Karpas-422 (cell line): ENCODE results near the gene TMEM259. TPM values are rescaled to one million over a fixed set of nuclear protein-coding genes. Genes with fewer than 3 reads are reported as not detected.
A peak's percentile ranks its signal among the peaks of the same experiment; 100 is the strongest.

Experiments used
- DNase-seq: peaks from one replicate; pipeline ENCODE4 v3.0.0-alpha.2; 2015
- H2AFZ ChIP-seq: fragments of 200-600 bp; sonication (generic); 2 replicates; pipeline ENCODE4 v1.6.1; 2014; ENCODE audit warnings: antibody characterized with exemption, low read length, mixed read lengths
- H3K27ac ChIP-seq: fragments of 200-600 bp; sonication (generic); 2 replicates; pipeline ENCODE4 v1.5.1; 2014; ENCODE audit warnings: mild to moderate bottlenecking, low read length, moderate library complexity
- H3K27me3 ChIP-seq: fragments of 200-600 bp; sonication (generic); 2 replicates; pipeline ENCODE4 v1.6.1; 2014; ENCODE audit warnings: low read length, mixed read lengths
- H3K36me3 ChIP-seq: fragments of 200-600 bp; sonication (generic); 2 replicates; pipeline ENCODE4 v1.6.1; 2014; ENCODE audit warnings: low read length, mixed read lengths; ENCODE audit not compliant: insufficient read depth
- H3K4me1 ChIP-seq: fragments of 200-600 bp; sonication (generic); 2 replicates; pipeline ENCODE4 v1.6.1; 2014; ENCODE audit warnings: mild to moderate bottlenecking, low read length, mixed read lengths
- H3K4me2 ChIP-seq: fragments of 200-600 bp; sonication (generic); 2 replicates; pipeline ENCODE4 v1.6.1; 2014; ENCODE audit warnings: low read length, low read depth, mild to moderate bottlenecking; ENCODE audit not compliant: poor library complexity, severe bottlenecking
- H3K4me3 ChIP-seq: fragments of 200-600 bp; sonication (generic); 2 replicates; pipeline ENCODE4 v1.5.1; 2014; ENCODE audit warnings: mild to moderate bottlenecking, antibody characterized with exemption, low read length, mixed read lengths
- H3K79me2 ChIP-seq: fragments of 200-600 bp; sonication (generic); 2 replicates; pipeline ENCODE4 v1.6.1; 2014; ENCODE audit warnings: mild to moderate bottlenecking, low read length, mixed read lengths
- H3K9ac ChIP-seq: fragments of 200-600 bp; sonication (generic); 2 replicates; pipeline ENCODE4 v1.6.0; 2014; ENCODE audit warnings: low read length
- H3K9me2 ChIP-seq: fragments of 200-600 bp; sonication (generic), shearing (Covaris generic); replicated peaks from 2 replicates; pipeline ENCODE4 v1.6.0; 2014; ENCODE audit warnings: mild to moderate bottlenecking, low read length, moderate library complexity; ENCODE audit not compliant: insufficient read depth
- H3K9me3 ChIP-seq: fragments of 300-700, 200-600 bp; sonication (generic); 2 replicates; pipeline ENCODE4 v1.6.1; 2014; ENCODE audit warnings: low read length, mixed read lengths
- H4K20me1 ChIP-seq: fragments of 200-600 bp; sonication (generic); 2 replicates; pipeline ENCODE4 v1.6.1; 2014; ENCODE audit warnings: mild to moderate bottlenecking, antibody characterized with exemption, low read length, low read depth; ENCODE audit not compliant: insufficient read depth
- total RNA-seq: library from RNA; depleted of rRNA; stranded (reverse); fragments of >200 nt; shearing (Covaris generic); gene quantifications from 2 replicates; pipeline ENCODE4 v1.2.3, GENCODE V29; 2014; ENCODE audit warnings: low replicate concordance

TMEM259 gene
- total RNA-seq, 1 experiment from 2014 or later, result 133 TPM

DNA sequence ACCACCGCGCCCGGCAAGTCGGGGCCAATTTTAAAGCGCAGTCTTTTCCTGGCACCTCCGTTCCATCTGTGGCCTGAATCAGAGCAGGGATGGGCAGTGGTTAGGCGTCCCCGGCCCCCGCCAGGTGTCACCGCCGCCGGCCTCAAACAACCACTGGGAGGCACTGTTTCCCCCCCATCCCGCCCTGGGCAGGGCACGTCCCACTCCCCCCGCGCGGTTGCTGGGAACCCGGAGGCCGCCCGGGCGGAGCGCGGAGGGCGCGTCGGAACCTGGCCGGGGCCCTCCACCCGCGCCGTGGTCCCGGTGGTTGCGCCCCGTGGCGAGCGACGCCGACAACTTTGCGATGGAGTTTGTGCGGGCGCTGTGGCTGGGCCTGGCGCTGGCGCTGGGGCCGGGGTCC, 20.8 kb downstream of the TMEM259 start, which contains the start of gene GRIN3B:
TSS of gene GRIN3B (plus strand) at position 325 of the 400 bp plus-strand sequence. CDS start at position 344, 19 bp downstream.
- Histone ChIP-seq H3K9me2 (no peaks in the 10 kb centered on the region), H2AFZ (no peak within 1 kb of the TSS), H3K4me2 (no peak within 1 kb of the TSS), H3K4me3 (no peak within 1 kb of the TSS), H3K9me3 (no peaks in the 10 kb centered on the region), H3K36me3 (no peaks in the 10 kb centered on the region), H3K4me1 (no peaks in the 10 kb centered on the region), H3K27ac (no peak within 1 kb of the TSS), H3K79me2 (no peaks in the 10 kb centered on the region), H3K27me3 (no peaks in the 10 kb centered on the region), H4K20me1 (peaks cover 9% of the 10 kb centered on the region; the same call in 1 of the 2 replicates), H3K9ac (no peak within 1 kb of the TSS)
- peak; percentile 86 for DNase-seq

DNA sequence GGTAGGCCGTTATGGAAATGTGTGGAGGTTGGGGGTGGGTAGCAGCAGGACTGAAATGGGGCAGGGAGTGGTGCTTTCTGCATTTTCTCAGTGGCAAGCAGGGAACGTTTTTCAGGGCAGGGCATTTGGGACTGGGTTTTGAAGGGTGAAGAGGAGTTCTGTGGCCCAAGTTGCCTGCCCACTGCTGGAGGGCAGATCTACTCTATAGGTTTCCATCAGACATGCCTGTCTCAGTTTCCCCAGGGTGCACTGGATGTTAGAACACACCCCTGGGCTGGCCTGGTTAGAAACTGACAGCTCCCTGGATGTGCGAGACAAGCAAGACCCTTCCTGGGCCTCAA, 21.6 kb downstream of the TMEM259 start:
- no peak overlapping the region for H2AFZ ChIP-seq
- no peaks in the 10 kb centered on the region for H3K9me3 ChIP-seq
- H3K9ac ChIP-seq, result no peak overlapping the region
- H3K36me3 ChIP-seq, result no peaks in the 10 kb centered on the region
- no peaks in the 10 kb centered on the region for H3K4me1 ChIP-seq
- H3K27me3 ChIP-seq, result no peaks in the 10 kb centered on the region
- no peaks in the 10 kb centered on the region for H3K79me2 ChIP-seq
- peaks cover 13% of the 10 kb centered on the region; the same call in 1 of the 2 replicates for H4K20me1 ChIP-seq
- no peak overlapping the region for H3K4me2 ChIP-seq
- H3K27ac ChIP-seq, result no peak overlapping the region
- no peak for DNase-seq
- no peaks in the 10 kb centered on the region for H3K9me2 ChIP-seq
- H3K4me3 ChIP-seq, result no peak overlapping the region

DNA sequence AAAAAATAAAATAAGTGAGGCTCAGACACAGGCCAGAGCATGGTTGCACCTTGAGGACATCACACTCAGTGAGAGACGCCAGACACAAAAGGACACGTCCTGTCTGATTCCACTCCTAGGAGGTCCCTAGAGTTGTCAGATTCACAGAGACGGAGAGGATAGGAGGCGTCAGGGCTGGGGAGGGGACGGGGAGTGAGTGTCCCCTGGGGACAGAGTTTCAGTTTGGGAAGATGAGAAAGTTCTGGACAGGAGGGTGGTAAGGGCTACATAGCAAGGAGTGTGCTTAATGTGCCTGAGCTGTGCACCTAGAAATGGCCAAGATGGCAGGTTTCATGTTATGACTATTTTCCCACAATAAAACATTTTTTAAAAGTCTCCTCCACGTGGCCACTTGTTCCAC, 22.9 kb downstream of the TMEM259 start:
- H3K27me3 ChIP-seq, result no peaks in the 10 kb centered on the region
- no peak for DNase-seq
- H3K4me3 ChIP-seq, result no peak overlapping the region
- H3K79me2 ChIP-seq, result no peaks in the 10 kb centered on the region
- H3K27ac ChIP-seq, result no peak overlapping the region
- no peak overlapping the region for H2AFZ ChIP-seq
- H3K36me3 ChIP-seq, result 0 out of 2 replicates have a peak, but pooled peaks cover under 1% of the 10 kb centered on the region
- no peak overlapping the region for H3K9ac ChIP-seq
- H3K4me1 ChIP-seq, result no peaks in the 10 kb centered on the region
- no peaks in the 10 kb centered on the region for H3K9me3 ChIP-seq
- H3K4me2 ChIP-seq, result no peak overlapping the region
- H4K20me1 ChIP-seq, result peaks cover 15% of the 10 kb centered on the region; the same call in 1 of the 2 replicates
- no peaks in the 10 kb centered on the region for H3K9me2 ChIP-seq

DNA sequence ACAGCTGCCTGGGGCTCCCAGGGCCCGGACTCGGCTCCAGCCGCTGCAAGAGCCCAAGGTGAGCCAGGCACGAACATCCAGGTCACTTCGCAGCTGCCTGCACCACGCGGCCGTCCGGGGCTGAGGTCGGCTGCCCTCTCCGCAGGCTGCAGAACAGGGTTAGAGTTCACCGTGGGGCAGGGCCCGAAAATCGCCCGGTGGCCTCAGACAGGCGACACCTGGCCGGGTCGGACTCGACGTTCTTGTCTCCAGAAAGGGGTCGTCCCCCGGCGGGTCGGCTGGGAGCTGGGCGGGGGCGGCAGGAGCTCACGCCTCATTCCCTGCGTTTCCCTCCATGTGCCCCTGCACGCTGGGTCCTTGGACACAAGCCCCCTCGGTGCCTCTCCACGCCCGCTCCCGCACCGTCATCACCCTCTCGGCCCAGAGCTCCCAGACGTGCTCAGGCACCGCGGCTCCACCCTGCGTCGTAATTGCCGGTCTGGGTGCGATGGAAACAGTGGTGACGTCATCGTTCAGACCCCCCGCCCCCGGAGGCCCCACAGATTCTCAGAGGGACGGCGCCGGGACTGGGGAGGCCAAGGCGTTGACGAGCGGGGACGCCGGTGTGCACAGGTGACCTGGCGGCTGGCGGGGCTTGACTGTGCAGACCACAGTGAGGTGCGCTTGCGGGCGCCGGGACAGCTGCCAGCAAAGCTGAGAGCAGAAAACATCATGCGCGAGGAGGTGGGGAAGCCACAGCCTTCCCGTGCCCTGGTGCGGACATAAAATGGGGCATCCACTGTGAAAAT, 24.7 kb downstream of the TMEM259 start:
- Histone ChIP-seq H3K27me3 (no peaks in the 10 kb centered on the region), H3K9ac (no peak overlapping the region), H3K4me3 (no peak overlapping the region), H3K27ac (no peak overlapping the region), H3K36me3 (0 out of 2 replicates have a peak, but pooled peaks cover 9% of the 10 kb centered on the region), H2AFZ (no peak overlapping the region), H4K20me1 (peaks cover 21% of the 10 kb centered on the region; the same call in 1 of the 2 replicates), H3K4me1 (no peaks in the 10 kb centered on the region), H3K9me3 (no peaks in the 10 kb centered on the region), H3K79me2 (no peaks in the 10 kb centered on the region), H3K4me2 (no peak overlapping the region), H3K9me2 (no peaks in the 10 kb centered on the region)
- DNase-seq, result peak; percentile 66

DNA sequence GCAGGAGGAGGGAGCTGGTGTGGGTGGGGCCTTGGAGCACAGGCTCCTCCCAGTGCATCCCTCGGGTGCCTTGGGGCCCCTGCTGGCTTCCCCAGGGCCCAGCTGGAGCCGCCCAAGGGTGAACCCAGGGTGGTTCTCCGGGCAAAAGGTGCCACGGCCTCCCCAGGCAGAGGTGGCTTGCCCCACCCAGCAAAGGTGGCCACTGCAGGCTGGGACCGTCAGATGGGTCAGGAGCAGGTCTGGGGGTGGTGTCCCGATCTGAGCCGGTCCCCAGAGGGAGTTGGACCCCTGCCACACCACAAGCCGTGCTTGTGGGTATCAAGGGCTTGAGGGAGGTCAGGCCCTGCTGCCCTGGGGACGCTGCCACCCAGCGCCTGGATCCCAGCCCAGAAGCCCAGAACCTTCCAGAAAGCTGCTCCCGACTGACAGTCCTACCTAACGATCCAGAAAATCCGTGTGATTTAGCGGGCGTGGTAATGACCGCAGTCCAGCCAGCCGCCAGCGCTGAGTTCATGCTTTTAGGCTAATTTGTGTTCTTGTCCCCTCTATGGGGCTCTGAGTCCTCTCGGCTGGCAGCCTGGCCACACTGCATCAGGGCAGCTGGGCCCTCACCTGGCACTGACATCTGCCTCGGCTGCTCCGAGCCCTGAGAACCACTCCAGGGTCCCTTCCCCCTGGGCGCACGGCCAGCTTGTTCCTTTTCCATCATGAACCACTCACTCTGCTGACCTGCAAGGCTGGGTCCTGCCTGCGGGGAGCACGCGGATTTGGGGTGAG, 25.7 kb downstream of the TMEM259 start:
- H4K20me1 ChIP-seq, result peaks cover 22% of the 10 kb centered on the region; the same call in 1 of the 2 replicates
- H3K4me2 ChIP-seq, result no peak overlapping the region
- H3K79me2 ChIP-seq, result no peaks in the 10 kb centered on the region
- no peaks in the 10 kb centered on the region for H3K4me1 ChIP-seq
- H3K27ac ChIP-seq, result no peak overlapping the region
- H3K9ac ChIP-seq, result no peak overlapping the region
- H3K36me3 ChIP-seq, result 0 out of 2 replicates have a peak, but pooled peaks cover 15% of the 10 kb centered on the region
- no peak overlapping the region for H2AFZ ChIP-seq
- no peak overlapping the region for H3K4me3 ChIP-seq
- H3K27me3 ChIP-seq, result no peaks in the 10 kb centered on the region
- no peaks in the 10 kb centered on the region; the same call in 1 of the 2 replicates for H3K9me3 ChIP-seq
- no peak for DNase-seq
- no peaks in the 10 kb centered on the region for H3K9me2 ChIP-seq

DNA sequence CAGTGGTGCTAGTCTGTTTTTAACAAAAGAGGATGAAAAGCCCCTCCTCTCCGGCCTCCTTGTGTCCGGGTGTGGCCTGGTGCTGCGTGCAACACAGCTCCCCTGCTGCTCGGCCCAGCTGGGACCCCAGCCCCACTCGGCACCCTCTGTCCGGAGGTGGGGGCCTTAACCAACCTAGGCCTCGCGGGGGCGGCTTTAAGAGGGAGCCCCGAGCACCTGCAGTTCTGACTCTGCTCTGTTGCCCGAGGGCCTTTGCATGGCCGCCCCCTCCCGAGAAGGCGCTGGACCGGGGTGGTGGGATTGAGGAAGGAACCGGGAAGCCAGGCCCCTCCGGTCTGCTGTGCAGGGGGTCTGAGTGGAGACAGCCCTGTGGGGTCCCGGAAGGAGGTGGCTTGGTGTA, 26.4 kb downstream of the TMEM259 start:
- peaks cover 22% of the 10 kb centered on the region; the same call in 1 of the 2 replicates for H4K20me1 ChIP-seq
- H3K79me2 ChIP-seq, result no peaks in the 10 kb centered on the region
- no peaks in the 10 kb centered on the region for H3K9me2 ChIP-seq
- no peak overlapping the region for H2AFZ ChIP-seq
- no peak overlapping the region for H3K4me2 ChIP-seq
- H3K9me3 ChIP-seq, result no peaks in the 10 kb centered on the region; the same call in 1 of the 2 replicates
- no peaks in the 10 kb centered on the region for H3K27me3 ChIP-seq
- no peak overlapping the region for H3K27ac ChIP-seq
- H3K4me1 ChIP-seq, result no peaks in the 10 kb centered on the region
- H3K9ac ChIP-seq, result no peak overlapping the region
- H3K4me3 ChIP-seq, result no peak overlapping the region
- DNase-seq, result no peak
- H3K36me3 ChIP-seq, result 0 out of 2 replicates have a peak, but pooled peaks cover 15% of the 10 kb centered on the region

DNA sequence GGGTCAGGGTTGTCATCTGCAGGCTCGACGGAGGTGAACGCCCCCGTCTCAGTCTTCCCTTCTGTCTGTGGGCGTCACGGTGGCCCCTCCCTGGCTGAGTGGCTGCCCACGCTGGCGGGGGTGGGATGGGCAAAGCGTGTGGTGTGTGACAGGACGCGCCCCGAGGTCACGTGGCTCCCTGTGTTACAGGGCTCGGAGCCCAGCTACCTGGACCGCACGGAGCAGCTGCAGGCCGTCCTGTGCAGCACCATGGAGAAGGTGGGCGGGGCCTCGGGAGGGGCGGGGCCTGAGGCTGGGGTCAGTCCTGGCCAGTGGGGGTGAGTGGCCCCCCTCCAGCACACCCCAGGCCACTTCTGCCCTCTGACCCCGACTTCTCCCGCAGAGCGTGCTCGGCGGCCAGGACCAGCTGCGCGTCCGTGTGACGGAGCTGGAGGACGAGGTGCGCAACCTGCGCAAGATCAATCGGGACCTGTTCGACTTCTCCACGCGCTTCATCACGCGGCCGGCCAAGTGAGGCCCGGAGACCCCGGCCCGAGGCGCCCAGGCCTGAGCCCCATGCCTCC, 27.0 kb downstream of the TMEM259 start:
- no peak overlapping the region for H3K9ac ChIP-seq
- H3K27ac ChIP-seq, result no peak overlapping the region
- H2AFZ ChIP-seq, result no peak overlapping the region
- H3K4me2 ChIP-seq, result no peak overlapping the region
- no peaks in the 10 kb centered on the region for H3K79me2 ChIP-seq
- H3K4me1 ChIP-seq, result no peaks in the 10 kb centered on the region
- no peak overlapping the region for H3K4me3 ChIP-seq
- 0 out of 2 replicates have a peak, but pooled peaks cover 15% of the 10 kb centered on the region for H3K36me3 ChIP-seq
- H4K20me1 ChIP-seq, result peaks cover 19% of the 10 kb centered on the region; the same call in 1 of the 2 replicates
- DNase-seq, result no peak
- no peaks in the 10 kb centered on the region for H3K9me2 ChIP-seq
- no peaks in the 10 kb centered on the region; the same call in 1 of the 2 replicates for H3K9me3 ChIP-seq
- H3K27me3 ChIP-seq, result no peaks in the 10 kb centered on the region
